GM23248 (cell line): ENCODE data around the gene THEMIS2.

Experiments
- EZH2 ChIP-seq: fragments of 200-600 bp; sonication (generic); IDR thresholded peaks from 2 replicates; pipeline ENCODE4 v1.6.1; 2018; ENCODE audit warnings: antibody characterized with exemption, mild to moderate bottlenecking; ENCODE audit not compliant: insufficient read depth, poor library complexity, severe bottlenecking
- EZH2phosphoT487 ChIP-seq: fragments of 200-600 bp; sonication (generic); IDR thresholded peaks from 2 replicates; pipeline ENCODE4 v1.6.1; 2018; ENCODE audit warnings: antibody characterized with exemption, moderate library complexity, mild to moderate bottlenecking, low read depth; ENCODE audit not compliant: insufficient read depth

- TF ChIP-seq EZH2phosphoT487 (no peak), EZH2 (no peak)
Observed at GRCh38 chr1:27894521-27894920, 22.2 kb downstream of the THEMIS2 start.
